COLO668 (cell line): ENCODE data around the gene GRID2IP.
"Not testable (repeated sequence)": the region's sequence is repeated elsewhere in the genome, so short reads cannot be mapped to it uniquely, and the experiment has no call there.

ENCODE experiments used
- DNase-seq: peaks from one replicate; lab custom pipeline; 2025; ENCODE audit not compliant: unreplicated experiment; lab: John Stamatoyannopoulos, UW

The GRID2IP gene

DNA sequence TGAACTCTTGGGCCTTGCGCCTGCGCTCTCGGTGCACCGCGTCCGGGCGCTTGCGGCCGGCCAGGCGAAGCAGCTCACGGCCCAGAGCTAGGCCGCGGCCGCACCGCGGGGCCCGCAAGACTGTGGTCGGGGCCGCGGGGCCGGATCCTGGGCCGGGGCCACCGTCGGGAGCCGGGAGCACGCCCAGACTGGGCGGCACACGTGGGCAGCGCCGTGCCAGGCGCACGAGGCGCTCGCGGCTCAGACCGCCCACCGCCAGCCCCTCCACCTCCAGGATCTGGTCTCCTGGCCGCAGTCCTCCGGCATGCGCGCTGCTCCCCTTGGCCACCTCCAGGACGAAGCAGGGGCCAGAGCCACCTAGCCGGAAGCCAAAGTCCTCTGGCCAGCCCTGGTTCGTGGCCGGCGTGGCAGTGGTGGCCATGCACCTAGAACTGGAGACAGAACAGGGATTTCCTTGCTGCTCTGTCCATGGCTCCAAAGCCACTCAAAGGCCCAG, at the start of gene GRID2IP:
Gene GRID2IP (minus strand): TSS at position 446 of the 496 bp plus-strand sequence. CDS start 25 bp downstream, at position 421.
- no peak for DNase-seq

DNA sequence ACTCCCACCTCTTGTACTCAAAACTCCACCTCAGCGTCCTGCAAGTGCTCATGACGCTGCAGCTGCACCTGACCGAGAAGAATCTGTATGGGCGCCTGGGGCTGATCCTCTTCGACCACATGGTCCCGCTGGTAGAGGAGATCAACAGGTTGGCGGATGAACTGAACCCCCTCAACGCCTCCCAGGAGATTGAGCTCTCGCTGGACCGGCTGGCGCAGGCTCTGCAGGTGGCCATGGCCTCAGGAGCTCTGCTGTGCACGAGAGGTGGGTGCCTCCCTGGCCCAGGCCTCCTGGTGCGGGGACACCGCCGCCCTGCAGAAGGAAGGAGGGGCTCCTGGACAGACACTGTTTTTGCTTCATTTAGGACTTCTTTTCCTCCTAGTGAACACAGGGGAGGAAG, 48.8 kb upstream of the GRID2IP start:
- no peak for DNase-seq

GRCh38 chr7:6590645-6591110, 39.4 kb upstream of the GRID2IP start:
- no peak for DNase-seq

- peak; percentile 97 for DNase-seq
Observed at GRCh38 chr7:6589829-6590644, 38.8 kb upstream of the GRID2IP start, which contains the start of gene INTS15. Gene INTS15 (plus strand): TSS chr7:6590021. CDS start chr7:6590284, 263 bp downstream.

DNA sequence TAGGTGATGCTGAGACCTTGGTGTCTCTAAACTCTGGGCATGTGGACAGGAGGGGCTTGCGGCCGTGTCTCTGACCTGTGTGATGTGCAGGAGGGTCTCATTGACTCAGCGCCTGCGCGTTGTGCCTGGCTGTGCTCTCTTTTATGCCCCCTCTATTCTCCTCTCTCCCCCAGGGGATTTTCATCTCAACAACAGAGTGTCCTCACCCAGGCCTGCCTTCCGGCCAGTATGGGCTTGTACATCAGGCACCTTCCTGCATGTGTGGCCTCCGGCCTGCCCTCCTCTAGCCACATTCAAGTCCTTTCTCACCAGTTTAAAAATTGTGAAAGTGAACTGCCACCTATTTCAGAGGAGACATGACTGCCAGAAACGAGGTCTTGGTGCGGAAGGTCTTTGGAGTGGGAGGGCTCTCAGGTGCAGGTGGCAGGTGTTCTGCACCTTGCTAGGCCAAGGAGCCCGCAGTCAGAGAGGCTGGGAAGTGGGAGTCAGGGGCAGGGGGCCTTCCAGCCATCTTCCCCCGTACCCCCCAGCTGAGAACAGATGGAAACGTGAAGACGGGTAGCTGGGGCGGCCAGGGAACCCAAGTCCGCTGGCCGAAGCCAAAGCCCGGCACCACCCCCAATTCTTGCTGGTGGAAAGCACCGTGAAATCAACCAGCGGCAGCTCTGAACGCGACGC, 38.0 kb upstream of the GRID2IP start:
- no peak for DNase-seq

- DNase-seq = no peak
Observed at GRCh38 chr7:6588566-6588965, 37.3 kb upstream of the GRID2IP start.

GRCh38 chr7:6585746-6586432, 34.6 kb upstream of the GRID2IP start:
- not testable (repeated sequence) for DNase-seq

DNA sequence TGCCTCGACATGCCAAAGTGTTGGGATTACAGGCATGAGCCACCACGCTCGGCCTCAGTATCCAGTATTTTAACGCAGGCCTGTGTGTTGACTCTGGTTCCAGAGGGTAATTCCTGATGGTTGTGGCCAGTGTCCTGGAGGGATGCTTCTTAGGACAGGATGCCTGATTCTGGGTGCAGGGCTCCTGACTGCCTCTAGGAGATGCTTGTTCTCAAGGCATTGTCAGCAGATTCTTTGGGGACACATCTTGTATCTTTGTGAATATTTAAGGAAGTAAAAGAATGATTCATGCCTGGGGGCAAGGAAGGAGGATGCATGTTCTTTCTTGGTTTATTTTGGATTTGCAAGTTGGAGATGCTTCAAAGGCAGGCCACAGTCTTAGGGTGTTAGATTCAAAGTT, 28.2 kb upstream of the GRID2IP start:
- DNase-seq = no peak

GRCh38 chr7:6578114-6579084, 27.1 kb upstream of the GRID2IP start:
- DNase-seq = no peak

GRCh38 chr7:6577369-6578113, 26.3 kb upstream of the GRID2IP start, which contains the start of gene ZDHHC4:
Gene ZDHHC4 (plus strand): TSS chr7:6577454. CDS start chr7:6580562, 3,108 bp downstream.
- DNase-seq = peak; percentile 98

- DNase-seq = peak; percentile 27
Observed at GRCh38 chr7:6576867-6577368, 25.7 kb upstream of the GRID2IP start.

DNA sequence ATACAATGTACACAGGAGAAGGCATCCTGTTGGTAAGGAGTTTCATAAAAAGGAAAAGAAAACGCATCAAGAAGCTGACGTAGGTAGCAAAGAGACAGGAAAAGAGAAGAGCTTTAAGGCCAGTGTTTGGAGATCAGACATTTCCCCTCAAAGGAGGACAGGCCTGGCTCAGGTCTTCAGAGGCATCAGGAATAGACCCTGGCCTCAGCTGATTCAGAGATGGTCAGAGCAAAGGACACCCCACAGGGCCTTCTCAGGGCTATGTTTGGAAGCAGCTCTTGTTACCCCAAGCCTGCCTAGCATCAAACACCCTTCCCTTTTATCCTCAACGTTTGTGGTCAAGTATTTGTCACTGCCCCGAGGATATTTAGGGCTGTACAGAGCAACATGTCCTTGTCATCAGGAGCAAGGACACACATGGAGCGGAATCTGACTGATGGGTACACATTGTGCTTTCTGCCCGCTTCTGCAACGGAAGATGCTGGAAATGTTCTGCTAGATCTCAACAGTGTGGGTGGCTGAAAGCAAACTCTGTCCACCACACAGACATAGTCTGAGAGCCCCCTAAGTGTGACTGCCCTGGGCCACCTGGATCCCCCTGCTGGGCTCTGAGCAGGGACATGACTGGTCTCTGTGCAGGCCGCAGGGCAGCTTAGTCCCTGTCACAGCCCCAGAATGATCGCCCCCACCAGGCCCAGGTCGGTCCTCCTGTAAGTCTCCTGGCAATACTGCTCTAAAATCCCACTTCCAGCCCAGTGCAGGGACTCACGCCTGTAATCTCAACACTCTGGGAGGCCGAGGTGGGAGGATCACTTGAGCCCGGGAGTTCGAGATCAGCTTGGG, 25.0 kb upstream of the GRID2IP start:
- DNase-seq = no peak

- DNase-seq = no peak
Observed at GRCh38 chr7:6575281-6576023, 24.2 kb upstream of the GRID2IP start.

DNA sequence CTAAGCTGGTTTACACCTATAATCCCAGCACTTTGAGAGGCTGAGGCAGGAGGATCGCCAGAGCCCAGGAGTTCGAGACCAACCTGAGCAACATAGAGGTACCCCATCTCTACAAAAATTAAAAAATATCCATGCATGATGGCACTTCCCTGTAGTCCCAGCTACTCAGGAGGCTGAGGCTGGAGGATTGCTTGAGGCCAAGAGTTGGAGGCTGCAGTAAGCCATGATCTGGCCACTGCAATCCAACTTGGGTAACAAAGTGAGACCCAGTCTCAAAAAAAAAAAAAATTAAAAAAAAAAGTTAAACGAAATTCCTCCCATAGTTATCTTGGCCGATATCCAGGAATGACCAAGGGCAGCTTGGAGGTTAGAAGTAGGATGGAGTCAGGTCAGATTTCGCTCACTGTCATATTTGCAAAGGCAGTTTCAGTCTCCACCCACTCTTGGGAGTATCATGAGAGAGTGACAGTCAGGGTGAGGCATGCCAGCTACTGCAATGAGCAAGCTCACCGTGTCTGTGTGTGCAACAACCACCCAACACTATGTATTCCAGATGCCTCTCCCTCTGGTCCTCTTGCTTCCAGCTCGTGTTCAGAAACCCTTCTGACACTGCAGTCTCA, 20.0 kb upstream of the GRID2IP start:
- no peak for DNase-seq

- no peak for DNase-seq
Observed at GRCh38 chr7:6567886-6568285, 16.6 kb upstream of the GRID2IP start.

DNA sequence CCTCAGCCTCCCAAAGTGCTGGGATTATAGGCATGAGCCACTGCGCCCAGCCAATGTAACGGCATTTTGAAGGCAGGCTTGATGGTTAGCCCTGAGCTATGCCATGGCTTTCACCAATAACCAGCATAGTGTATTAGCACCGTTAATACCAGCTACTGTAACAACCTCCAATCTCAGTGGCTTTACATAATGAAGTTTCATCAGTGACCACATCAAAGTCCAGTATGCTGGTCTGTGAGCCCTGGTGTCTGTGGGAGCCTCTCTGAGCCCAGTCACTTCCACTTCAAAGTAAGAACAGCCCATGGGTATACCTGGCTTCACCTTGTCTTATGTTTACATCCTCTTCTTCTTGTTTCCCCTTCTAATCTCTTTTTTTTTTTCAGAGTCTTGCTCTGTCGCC, 14.4 kb upstream of the GRID2IP start:
- no peak for DNase-seq
